WERI-Rb-1 (cell line): ENCODE measurements around the gene BACH2.
A peak's percentile ranks its signal among the peaks of the same experiment; 100 is the strongest.

Experiments used
- DNase-seq: peaks from one replicate; pipeline ENCODE4 v3.0.0-alpha.2; 2020
- H3K27ac ChIP-seq: fragments of 250-450 bp; sonication (Bioruptor Pico); 2 replicates; pipeline ENCODE4 v1.5.1; 2020; ENCODE audit warnings: mild to moderate bottlenecking, moderate library complexity
- H3K27me3 ChIP-seq: fragments of 250-450 bp; sonication (Bioruptor Pico); 2 replicates; pipeline ENCODE4 v1.5.1; 2021; ENCODE audit warnings: mild to moderate bottlenecking, low read depth, moderate library complexity; ENCODE audit not compliant: insufficient read depth, severe bottlenecking
- H3K36me3 ChIP-seq: fragments of 250-450 bp; sonication (Bioruptor Pico); 2 replicates; pipeline ENCODE4 v1.5.1; 2020; ENCODE audit warnings: mild to moderate bottlenecking, moderate library complexity
- H3K4me3 ChIP-seq: 2 replicates; pipeline ENCODE4 v1.5.1; 2011; ENCODE audit warnings: low read depth, mild to moderate bottlenecking, control low read depth, low read length
- H3K9me3 ChIP-seq: fragments of 250-450 bp; sonication (Bioruptor Pico); 2 replicates; pipeline ENCODE4 v1.5.1; 2021; ENCODE audit warnings: mild to moderate bottlenecking, moderate library complexity; ENCODE audit not compliant: severe bottlenecking
- CTCF ChIP-seq: IDR thresholded peaks from 2 replicates; pipeline ENCODE4 v1.5.1; 2011; ENCODE audit warnings: low read depth, mild to moderate bottlenecking, control low read depth, inconsistent platforms, low read length

Gene BACH2

GRCh38 chr6:89979481-89980119 is 317.0 kb downstream of the BACH2 start:
- Histone ChIP-seq H3K36me3 (no peaks in the 10 kb centered on the region), H3K9me3 (peaks cover 3% of the 10 kb centered on the region), H3K4me3 (no peak overlapping the region), H3K27ac (no peak overlapping the region; the same call in 1 of the 2 replicates), H3K27me3 (no peaks in the 10 kb centered on the region)
- TF ChIP-seq CTCF: no peak
- DNase-seq: no peak

- no peak for DNase-seq
- Histone ChIP-seq H3K27ac (peak overlapping the region; percentile 74), H3K9me3 (peaks cover 3% of the 10 kb centered on the region), H3K4me3 (no peak overlapping the region), H3K36me3 (no peaks in the 10 kb centered on the region), H3K27me3 (no peaks in the 10 kb centered on the region)
- TF ChIP-seq CTCF: no peak
Observed at GRCh38 chr6:89978749-89979145, 317.9 kb downstream of the BACH2 start.

- no peaks in the 10 kb centered on the region for H3K36me3 ChIP-seq
- no peak for TF ChIP-seq CTCF
- H3K4me3 ChIP-seq: peak overlapping the region; percentile 19
- peaks cover 3% of the 10 kb centered on the region for H3K9me3 ChIP-seq
- H3K27me3 ChIP-seq: no peaks in the 10 kb centered on the region
- peak overlapping the region; percentile 74 for H3K27ac ChIP-seq
- peak; percentile 58 for DNase-seq
Observed at GRCh38 chr6:89977808-89978748, 318.6 kb downstream of the BACH2 start.

GRCh38 chr6:89976694-89977020 is 320.0 kb downstream of the BACH2 start:
- Histone ChIP-seq H3K27ac (peak overlapping the region; percentile 74), H3K36me3 (no peaks in the 10 kb centered on the region), H3K4me3 (no peak overlapping the region), H3K27me3 (no peaks in the 10 kb centered on the region), H3K9me3 (peaks cover 3% of the 10 kb centered on the region)
- DNase-seq: no peak
- TF ChIP-seq CTCF: no peak

- TF ChIP-seq CTCF: no peak
- no peak for DNase-seq
- no peaks in the 10 kb centered on the region for H3K36me3 ChIP-seq
- H3K27me3 ChIP-seq: no peaks in the 10 kb centered on the region
- peaks cover 3% of the 10 kb centered on the region for H3K9me3 ChIP-seq
- peak overlapping the region; percentile 74 for H3K27ac ChIP-seq
- peak overlapping the region; percentile 1; the same call in 1 of the 2 replicates for H3K4me3 ChIP-seq
Observed at GRCh38 chr6:89975991-89976693, 320.5 kb downstream of the BACH2 start.
